Activated CD4-positive, alpha-beta T cell treated with anti-CD3 and anti-CD28 coated beads, Interleukin-2, amount 50 U/mL, for 48 hours (primary cell): ENCODE results near the gene DLX4.

Experiments used
- DNase-seq, 2 experiments: peaks; one replicate each; pipeline ENCODE4 v3.0.0-alpha.2; 2020

DLX4 gene

GRCh38 chr17:49990921-49991320, 21.9 kb downstream of the DLX4 start:
- DNase-seq = no peak

GRCh38 chr17:49991409-49991808, 22.4 kb downstream of the DLX4 start:
- DNase-seq = no peak

GRCh38 chr17:49992191-49992932, 23.4 kb downstream of the DLX4 start:
- no peak for DNase-seq

GRCh38 chr17:49992933-49993422, 24.0 kb downstream of the DLX4 start:
- DNase-seq = no peak

- DNase-seq = peak; percentile 42 to 49
Observed at GRCh38 chr17:49993423-49994060, 24.6 kb downstream of the DLX4 start.

GRCh38 chr17:49994085-49995054, 25.4 kb downstream of the DLX4 start:
- peak in 1 of 2 experiments; percentile 24 for DNase-seq

GRCh38 chr17:49995055-49995738, 26.2 kb downstream of the DLX4 start, which contains the start of gene DLX3:
Gene DLX3 (minus strand): TSS chr17:49995224. CDS start chr17:49994998, 226 bp downstream.
- peak; percentile 44 to 50 for DNase-seq

GRCh38 chr17:49996121-49996494, 27.1 kb downstream of the DLX4 start:
- DNase-seq = no peak

- peak; percentile 70 to 77 for DNase-seq
Observed at GRCh38 chr17:49996495-49997300, 27.7 kb downstream of the DLX4 start.

GRCh38 chr17:49997301-49997650, 28.3 kb downstream of the DLX4 start:
- no peak for DNase-seq

GRCh38 chr17:49997773-49998703, 29.0 kb downstream of the DLX4 start:
- DNase-seq = peak; percentile 83 to 88

- DNase-seq = no peak
Observed at GRCh38 chr17:49998836-49999511, 30.0 kb downstream of the DLX4 start.

GRCh38 chr17:50003911-50004310, 34.9 kb downstream of the DLX4 start:
- no peak for DNase-seq

- DNase-seq = no peak
Observed at GRCh38 chr17:50009282-50009681, 40.3 kb downstream of the DLX4 start.

- no peak for DNase-seq
Observed at GRCh38 chr17:50013079-50013478, 44.1 kb downstream of the DLX4 start.

GRCh38 chr17:50014471-50015088, 45.6 kb downstream of the DLX4 start:
- DNase-seq = no peak

- DNase-seq = no peak
Observed at GRCh38 chr17:50015146-50015545, 46.2 kb downstream of the DLX4 start.

- no peak for DNase-seq
Observed at GRCh38 chr17:50018909-50019308, 49.9 kb downstream of the DLX4 start.

- no peak for DNase-seq
Observed at GRCh38 chr17:50020841-50021599, 52.0 kb downstream of the DLX4 start.
